ENCODE data around the gene RBMS2.
A peak's percentile ranks its signal among the peaks of the same experiment; 100 is the strongest.
"Not testable (repeated sequence)": the region's sequence is repeated elsewhere in the genome, so short reads cannot be mapped to it uniquely, and the experiment has no call there.

The RBMS2 gene, protein sequence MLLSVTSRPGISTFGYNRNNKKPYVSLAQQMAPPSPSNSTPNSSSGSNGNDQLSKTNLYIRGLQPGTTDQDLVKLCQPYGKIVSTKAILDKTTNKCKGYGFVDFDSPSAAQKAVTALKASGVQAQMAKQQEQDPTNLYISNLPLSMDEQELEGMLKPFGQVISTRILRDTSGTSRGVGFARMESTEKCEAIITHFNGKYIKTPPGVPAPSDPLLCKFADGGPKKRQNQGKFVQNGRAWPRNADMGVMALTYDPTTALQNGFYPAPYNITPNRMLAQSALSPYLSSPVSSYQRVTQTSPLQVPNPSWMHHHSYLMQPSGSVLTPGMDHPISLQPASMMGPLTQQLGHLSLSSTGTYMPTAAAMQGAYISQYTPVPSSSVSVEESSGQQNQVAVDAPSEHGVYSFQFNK

DNA sequence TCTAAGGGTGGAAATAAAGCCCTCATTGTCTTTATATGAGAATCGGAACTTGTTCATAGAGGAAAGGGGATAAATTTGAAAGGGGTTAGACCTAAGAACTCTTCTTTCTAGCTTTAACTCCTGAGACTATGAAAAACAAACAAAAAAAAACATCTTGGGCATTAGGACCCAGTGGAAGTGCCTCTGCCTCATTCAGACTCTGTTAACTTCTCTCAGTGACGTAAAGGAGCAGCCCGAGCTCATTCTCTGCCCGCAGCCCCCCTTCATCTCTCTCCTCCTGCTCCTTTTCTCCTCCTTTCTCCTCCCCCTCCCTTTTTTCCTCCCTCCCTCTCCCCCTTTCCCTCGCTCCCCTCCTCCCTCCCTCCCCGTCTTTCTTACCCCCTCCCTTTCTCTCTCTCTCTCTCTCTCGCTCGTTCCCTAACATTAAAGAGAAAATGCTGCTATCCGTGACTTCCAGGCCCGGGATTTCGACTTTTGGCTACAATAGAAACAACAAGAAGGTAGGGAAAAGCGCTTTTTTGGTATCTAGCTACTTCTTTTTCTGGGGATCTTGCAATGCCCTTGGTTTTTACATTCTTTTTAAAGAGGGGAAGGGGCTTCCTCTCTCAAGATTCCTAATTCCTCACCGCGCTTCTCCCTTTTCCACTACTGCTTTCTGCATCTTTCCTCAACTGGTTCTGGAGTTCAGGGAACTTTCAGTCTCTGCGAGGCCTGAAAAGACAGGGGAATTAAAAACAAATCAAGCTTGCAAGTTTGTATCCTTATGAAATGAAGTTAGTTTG is at the start of gene RBMS2:
Gene RBMS2 (plus strand): TSS at position 231 of the 782 bp plus-strand sequence. CDS start 204 bp downstream, at position 435.
- peak in 41 of 51 donors; percentile 4 to 88 (median 57) for DNase-seq

DNA sequence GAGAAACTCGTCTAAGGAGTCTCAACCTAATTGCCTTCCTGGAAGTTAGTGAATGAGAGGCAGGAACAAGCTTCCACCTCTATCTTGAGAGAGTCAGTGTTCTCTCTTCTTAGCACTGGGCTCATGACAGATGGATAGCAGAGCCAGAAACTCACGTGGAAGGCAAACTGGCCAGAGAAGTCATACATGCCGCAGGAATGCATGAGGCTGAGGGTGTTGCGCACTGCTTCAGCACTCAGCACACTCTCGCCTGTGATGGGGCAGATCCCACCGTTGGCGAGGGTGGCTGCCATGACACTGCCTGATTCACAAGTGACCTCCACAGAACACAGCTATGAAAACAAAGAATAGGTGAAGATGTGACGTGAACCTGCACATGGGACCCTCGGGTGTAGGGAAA is 47.2 kb upstream of the RBMS2 start:
- no peak for DNase-seq

DNA sequence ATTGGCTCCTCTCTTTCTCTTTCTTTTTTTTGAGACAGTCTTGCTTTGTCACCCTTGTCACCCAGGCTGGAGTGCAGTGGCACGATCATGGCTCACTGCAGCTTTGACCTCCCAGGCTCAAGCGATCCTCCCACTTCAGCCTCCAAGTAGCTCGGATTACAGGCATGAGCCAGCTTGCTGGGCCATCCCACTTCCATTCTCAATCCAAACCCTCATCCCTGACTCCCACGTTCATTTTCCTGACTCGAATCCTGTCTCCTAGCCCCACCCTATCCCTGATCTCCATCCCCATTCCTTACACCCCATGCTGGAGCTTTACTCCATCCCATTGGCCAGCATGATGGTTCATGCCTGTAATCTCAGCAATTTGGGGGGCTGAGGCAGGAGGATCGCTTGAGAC is 45.5 kb upstream of the RBMS2 start:
- no peak for DNase-seq

DNA sequence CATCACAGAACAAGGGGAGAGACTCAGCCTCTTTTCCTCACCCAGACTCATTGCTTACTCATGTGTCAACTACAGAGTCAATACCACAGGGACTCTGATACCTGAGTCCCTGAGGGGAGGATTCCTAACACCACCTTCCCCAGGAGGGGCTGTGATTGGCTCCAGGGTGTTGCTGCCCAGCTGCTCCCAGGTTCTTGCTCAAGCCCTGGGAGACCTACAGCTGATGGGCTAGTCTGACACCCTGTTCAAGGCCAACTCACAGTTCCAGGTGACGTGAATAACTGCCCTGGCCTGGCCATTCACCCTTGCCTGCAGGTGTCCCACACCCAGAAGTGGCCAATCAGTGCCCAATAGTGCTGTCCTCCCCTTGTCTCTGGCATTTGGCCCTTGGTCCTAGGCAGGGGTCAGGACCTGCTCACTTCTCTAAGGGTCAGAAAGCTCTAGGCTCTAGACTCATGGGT is 44.6 kb upstream of the RBMS2 start:
- DNase-seq, result no peak

DNA sequence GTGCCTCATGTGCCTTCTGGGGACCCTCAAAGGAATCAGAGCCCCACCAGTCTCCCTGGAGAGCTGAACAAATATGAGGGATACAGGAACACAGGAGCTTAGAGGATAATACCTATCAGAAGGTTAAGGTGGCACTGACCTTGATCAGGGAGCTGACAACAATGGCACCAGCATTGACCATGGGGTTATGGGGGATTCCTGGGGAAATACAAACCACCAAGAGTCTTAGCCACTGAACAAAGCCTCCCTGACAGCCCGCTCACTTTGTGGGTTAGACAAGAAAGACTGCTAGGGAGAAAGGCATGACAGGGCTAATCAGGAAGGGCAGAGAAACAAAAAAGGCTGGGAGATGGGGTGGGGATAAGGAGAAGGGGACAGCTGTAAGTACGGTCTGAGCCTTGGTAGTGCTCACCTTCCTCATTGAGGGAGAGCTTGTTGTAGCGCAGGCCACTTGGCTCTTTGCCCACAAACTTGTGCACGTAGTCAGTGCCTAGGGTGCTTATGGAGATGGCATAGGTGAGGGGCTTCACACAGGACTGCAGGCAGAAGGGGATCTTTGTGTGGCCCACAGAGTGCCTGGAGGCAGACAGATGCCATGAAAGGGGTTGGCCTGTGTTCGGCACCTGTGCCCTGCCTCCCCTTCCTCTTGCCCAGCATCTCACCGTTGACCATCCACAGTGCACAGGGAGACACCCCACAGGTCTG is 43.9 kb upstream of the RBMS2 start:
- no peak for DNase-seq

DNA sequence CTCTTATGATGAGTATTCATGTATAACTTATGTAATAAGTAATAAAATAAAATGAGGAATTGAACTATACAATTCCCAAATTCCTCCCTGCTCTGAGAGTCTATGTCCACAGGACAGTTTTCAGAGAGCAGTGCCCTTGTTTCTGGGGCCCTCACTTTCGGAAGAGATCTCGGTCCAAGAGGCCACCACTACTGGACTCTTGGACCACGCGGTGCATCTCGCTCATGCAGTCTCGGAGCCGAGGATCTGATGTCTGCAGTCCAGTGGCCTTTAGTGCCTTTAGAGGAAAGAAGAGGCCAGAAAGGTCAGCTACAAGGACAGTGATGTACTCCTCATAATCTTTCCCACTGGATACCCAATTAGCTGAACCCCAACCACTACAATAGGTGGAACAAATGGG is 42.0 kb upstream of the RBMS2 start:
- DNase-seq, result no peak

DNA sequence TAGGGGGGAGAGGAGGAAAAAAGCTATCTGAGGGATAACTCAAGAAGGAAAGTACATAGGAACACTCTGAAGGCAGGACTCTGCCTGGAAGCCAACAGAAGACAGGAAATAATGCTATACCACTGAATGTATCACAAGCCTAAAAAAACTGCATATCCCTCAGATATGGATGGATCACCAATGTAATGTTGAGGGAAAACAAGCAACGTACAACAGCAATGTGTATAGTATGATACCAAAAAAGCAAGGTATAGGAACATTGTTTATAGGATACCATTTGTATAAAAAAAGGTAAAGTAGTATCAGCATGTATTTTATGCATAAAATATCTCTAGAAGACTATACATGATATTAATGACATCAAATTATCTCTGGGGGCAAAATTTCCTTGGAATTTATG is 37.1 kb upstream of the RBMS2 start:
- no peak for DNase-seq

DNA sequence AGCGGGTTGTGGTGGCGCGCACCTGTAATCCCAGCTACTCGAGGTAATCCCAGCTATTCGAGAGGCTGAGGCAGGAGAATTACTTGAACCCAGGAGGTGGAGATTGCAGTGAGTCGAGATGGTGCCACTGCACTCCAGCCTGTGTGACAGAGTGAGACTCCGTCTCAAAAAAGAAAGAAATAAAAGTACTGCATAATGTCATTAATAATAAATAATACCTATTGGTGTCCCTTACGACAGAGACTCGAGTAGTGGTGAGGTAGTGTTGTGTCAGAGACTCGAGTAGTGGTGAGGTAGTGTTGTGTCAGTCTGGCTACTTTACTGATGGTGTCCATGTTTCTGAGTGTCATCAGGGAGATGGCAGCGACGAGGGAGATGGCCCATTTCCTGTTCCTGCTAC is 34.9 kb upstream of the RBMS2 start:
- no peak for DNase-seq

DNA sequence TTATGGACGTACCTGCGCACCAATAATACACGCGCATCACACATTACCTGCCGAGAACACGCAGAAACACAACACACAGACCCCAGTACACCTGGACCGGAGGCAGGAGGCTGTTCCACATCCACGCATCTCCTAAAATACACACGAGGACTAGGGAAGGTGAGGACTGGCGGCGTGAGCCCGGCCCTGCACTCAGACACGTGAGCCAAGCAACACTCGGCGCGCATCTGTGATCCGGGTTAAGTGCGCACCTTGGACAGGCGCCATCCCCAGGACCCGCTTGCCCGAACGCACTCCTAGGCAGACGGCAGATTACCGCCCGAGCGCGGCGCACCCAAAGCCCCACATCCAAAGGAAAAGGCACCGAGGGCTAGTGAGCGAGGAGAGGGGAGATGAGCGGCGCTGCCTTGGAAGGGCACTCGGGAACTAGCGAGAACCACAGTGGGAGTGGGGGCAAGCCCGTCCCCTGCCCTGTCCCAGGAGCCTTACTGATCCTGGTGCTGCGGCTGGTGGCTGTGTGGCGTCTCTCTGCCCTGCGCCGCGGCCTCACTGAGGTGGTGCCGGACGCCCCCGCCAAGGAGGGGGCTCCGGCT is 34.1 kb upstream of the RBMS2 start:
- DNase-seq, result peak in 22 of 51 donors; percentile 0 to 65 (median 29)

DNA sequence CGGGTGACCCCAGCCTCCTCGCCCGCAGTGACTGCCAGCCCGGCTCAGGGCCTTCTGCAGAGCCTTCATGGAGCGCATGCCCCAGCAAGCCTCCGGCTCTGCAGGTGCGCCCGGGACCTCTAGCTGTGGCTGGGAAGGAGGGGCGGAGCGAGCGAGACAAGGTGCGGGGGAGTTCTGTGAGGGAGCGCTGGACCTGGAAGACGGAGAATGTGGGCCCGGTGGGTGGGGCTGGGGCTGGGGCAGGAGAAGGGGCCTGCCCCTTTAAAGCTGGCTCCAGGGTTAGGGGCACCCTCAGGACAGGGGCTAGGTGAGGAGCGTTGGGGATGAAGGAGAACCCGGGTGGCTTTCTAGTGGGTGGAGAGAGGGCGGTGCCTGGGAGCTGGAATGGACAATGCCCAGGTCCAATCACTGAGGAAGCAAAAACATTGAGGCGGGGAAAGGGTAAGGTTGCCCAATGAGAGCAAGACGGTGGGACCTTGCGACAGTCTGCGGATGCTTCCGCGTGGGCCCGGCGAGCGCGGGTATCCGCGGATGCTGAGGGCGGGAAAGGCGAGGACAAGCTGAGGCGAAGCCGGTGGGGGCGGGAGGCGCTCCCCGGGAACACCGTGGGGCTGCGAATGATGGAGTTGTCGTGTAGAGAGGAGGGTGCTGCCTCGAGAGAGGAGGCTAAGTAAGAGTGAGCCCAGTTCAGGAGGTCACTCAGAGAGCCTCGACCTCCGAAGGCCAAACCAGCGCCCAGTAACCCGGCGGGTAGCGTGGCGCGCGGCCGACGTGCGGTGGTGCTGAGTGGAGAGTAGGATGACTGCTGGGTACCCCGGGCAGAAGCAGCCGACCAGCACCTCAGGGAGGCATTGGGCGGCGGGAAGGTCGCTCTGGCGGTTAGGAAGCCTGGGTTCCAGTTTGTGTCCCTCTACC is 33.3 kb upstream of the RBMS2 start, which contains the start of gene GLS2:
Gene GLS2 (minus strand): TSS at position 121 of the 915 bp plus-strand sequence. CDS start 43 bp downstream, at position 78.
- DNase-seq, result peak in 48 of 51 donors; percentile 10 to 90 (median 57)

DNA sequence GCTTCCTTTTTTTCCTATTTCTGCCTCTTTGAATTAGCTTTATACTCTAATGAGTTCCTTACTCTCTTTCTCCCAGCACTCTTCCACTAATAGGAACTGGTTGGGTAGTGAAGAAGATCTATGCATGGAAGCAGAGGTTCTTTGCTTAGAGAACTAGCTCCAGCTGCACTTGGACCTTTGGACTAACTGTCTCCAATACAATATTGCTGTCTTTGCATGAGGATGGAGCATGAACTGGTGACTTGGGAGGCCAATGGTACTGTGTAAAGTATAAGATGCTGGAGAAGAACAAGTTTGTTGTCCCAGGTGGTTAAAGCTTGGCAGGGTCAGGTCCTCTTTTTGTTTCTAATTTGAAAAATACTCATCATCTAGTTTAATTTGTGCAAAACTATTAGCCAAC is 31.3 kb upstream of the RBMS2 start:
- no peak for DNase-seq

DNA sequence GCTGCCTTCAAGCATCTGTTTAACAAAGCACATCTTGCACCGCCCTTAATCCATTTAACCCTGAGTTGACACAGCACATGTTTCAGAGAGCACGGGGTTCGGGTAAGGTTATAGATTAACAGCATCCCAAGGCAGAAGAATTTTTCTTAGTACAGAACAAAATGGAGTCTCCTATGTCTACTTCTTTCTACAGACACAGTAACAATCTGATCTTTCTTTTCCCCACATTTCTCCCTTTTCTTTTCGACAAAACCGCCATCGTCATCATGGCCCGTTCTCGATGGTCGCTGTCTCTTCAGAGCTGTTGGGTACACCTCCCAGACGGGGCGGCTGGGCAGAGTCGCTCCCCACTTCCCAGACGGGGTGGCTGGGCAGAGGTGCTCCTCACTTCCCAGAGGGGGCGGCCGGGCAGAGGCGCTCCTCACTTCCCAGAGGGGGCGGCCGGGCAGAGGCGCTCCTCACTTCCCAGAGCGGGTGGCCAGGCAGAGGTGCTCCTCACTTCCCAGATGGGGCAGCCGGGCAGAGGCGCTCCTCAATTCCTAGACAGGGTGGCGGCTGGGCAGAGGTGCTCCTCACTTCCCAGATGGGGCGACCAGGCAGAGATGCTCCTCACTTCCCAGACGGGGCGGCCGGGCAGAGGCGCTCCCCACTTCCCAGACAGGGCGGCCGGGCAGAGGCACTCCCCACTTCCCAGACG is 28.1 kb upstream of the RBMS2 start:
- DNase-seq, result not testable (repeated sequence)

DNA sequence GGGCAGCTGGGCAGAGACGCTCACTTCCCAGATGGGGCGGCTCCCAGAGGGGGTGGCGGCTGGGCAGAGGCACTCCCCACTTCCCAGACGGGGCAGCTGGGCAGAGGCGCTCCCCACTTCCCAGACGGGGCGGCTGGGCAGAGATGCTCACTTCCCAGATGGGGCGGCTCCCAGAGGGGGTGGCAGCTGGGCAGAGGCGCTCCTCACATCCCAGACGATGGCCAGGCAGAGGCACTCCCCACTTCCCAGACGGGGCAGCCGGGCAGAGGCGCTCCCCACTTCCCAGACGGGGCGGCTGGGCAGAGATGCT is 27.6 kb upstream of the RBMS2 start:
- DNase-seq, result not testable (repeated sequence)

DNA sequence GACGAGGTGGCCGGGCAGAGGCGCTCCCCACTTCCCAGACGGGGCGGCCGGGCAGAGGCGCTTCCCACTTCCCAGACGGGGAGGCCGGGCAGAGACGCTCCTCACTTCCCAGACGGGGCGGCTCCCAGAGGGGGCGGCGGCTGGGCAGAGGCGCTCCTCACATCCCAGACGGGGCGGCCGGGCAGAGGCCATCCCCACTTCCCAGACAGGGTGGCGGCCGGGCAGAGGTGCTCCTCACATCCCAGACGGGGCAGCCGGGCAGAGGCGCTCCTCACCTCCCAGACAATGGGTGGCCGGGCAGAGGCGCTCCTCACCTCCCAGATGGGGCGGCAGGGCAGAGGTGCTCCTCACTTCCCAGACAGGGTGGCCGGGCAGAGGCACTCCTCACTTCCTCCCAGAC is 27.1 kb upstream of the RBMS2 start:
- not testable (repeated sequence) for DNase-seq

DNA sequence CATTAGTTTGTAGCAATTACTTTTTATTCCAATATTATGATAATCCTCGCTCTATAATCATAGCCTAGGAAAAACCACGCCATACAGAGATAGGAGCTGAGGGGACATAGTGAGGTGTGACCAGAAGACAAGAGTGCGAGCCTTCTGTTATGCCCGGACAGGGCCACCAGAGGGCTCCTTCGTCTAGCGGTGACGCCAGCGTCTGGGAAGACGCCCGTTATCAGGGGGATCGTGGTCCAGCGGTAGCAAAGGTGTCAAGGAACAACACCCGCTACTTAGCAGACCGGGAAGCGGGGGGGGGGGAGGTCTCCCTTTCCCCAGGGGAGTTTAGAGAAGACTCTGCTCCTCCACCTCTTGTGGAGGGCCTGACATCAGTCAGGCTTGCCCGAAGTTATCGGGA is 24.9 kb upstream of the RBMS2 start:
- DNase-seq, result peak in 29 of 51 donors; percentile 1 to 72 (median 30)

DNA sequence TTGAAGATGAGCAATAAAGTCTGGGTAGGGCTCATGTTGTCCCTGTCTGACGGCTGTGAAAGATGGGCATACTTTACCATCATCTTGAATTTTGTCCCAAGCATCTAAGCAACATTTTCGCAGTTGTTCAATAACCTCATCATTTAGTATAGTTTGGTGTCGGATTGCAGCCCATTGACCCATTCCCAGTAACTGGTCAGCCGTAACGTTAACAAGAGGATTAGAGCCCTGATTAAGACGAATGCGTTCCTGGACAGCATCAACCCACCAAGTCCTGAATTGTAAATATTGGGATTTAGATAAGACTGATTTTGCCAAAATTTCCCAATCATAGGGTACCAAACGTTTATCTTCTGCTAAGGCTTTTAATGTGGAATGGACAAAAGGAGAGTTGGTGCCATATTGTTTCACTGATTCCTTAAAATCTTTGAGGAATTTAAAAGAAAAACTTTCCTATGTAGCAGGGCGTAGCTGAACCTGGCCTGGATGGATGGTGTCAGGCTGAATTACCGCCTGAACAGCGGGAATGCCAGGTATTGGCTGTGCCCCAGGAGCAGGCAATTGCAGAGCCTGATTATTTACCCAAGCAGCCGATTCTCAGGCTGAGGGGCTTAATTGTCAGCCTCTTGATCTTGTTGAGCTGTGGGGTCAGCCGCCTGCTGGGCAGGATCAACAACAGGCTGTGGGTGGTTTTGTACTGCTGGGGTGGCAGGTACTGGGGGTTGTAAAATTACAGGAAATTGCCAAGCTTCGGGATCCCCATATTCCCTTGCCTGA is 23.3 kb upstream of the RBMS2 start:
- not testable (repeated sequence) for DNase-seq

DNA sequence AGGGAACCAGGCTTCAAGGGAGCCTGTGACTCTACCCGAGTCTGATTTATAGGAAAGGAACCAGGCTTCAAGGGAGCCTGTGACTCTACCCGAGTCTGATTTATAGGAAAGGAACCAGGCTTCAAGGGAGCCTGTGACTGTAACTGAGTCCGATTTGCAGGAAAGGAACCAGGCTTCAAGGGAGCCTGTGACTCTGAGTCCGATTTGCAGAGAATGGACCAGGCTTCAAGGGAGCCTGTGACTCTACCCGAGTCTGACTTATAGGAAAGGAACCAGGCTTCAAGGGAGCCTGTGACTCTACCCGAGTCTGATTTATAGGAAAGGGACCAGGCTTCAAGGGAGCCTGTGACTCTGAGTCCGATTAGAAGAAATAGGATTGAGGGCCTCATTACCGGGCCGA is 22.2 kb upstream of the RBMS2 start:
- DNase-seq, result not testable (repeated sequence)

DNA sequence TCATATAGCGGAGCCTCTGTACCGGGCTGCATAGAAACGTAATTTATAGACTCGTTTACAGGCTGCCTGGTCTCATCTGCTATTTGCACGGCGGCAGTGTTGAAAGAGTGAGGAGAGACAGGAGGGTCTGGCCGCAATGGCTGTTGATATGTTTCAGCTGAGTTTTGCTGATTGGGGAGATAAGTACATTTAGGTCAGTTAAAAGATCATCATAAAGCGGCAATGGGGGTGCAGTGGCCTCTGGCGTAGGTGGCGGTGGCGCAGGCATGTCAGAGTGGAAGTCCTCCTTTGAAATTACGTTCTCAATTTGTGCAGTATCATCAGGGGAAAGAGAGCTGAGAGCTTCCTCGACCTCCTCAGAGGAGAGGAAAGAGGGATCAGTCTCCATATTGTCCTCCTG is 21.7 kb upstream of the RBMS2 start:
- DNase-seq, result not testable (repeated sequence)

DNA sequence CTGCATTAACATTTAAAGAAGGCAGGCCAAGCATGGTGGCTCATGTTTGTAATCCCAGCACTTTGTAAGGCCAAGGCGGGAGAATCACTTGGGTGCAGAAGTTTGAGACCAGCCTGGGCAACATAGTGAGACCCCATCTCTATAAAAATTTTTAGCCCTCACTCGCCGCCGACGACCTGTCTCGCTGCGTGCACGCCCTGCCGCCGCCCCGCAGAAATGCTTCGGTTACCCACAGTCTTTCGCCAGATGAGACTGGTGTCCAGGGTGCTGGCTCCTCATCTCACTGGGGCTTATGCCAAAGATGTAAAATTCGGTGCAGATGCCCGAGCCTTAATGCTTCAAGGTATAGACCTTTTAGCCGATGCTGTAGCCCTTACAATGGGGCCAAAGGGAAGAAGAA is 10.8 kb upstream of the RBMS2 start:
- no peak for DNase-seq
